OCI-LY3 (cell line): ENCODE measurements around the gene MUC13.
A peak's percentile ranks its signal among the peaks of the same experiment; 100 is the strongest.

Experiments
- H2AFZ ChIP-seq: fragments of 200-600, 300-600 bp; shearing (Covaris generic); 2 replicates; pipeline ENCODE4 v1.6.0; 2014; ENCODE audit warnings: antibody characterized with exemption, low read depth, low read length
- H3K27ac ChIP-seq: fragments of 200-600, 300-600 bp; sonication (generic); 2 replicates; pipeline ENCODE4 v1.5.1; 2014; ENCODE audit warnings: mild to moderate bottlenecking, low read length, moderate library complexity, mixed read lengths
- H3K27me3 ChIP-seq: fragments of 200-600, 300-600 bp; sonication (generic); 2 replicates; pipeline ENCODE4 v1.6.1; 2014; ENCODE audit warnings: low read depth, low read length, mixed read lengths
- H3K36me3 ChIP-seq: fragments of 200-600, 300-600 bp; sonication (generic); replicated peaks from 2 replicates; pipeline ENCODE3; 2014; ENCODE audit warnings: low read depth, low read length, mixed read lengths
- H3K4me1 ChIP-seq: fragments of 300-600, 200-600 bp; sonication (generic); 2 replicates; pipeline ENCODE4 v1.6.1; 2014; ENCODE audit warnings: low read length, mixed read lengths
- H3K4me2 ChIP-seq: fragments of 200-600, 300-600 bp; sonication (generic); 2 replicates; pipeline ENCODE4 v1.6.1; 2014; ENCODE audit warnings: low read length, mixed read lengths
- H3K4me3 ChIP-seq: fragments of 300-600, 200-600 bp; sonication (generic); 2 replicates; pipeline ENCODE4 v1.5.1; 2014; ENCODE audit warnings: antibody characterized with exemption, mild to moderate bottlenecking, low read length, moderate library complexity
- H3K79me2 ChIP-seq: fragments of 300-600, 200-600 bp; shearing (Covaris generic); 2 replicates; pipeline ENCODE4 v1.6.1; 2014; ENCODE audit warnings: mild to moderate bottlenecking, low read length, mixed read lengths
- H3K9ac ChIP-seq: fragments of 300-600, 200-600 bp; shearing (Covaris generic); 2 replicates; pipeline ENCODE4 v1.6.0; 2014; ENCODE audit warnings: mild to moderate bottlenecking, low read length, moderate library complexity
- H3K9me3 ChIP-seq: fragments of 200-600, 300-600 bp; shearing (Covaris generic); 2 replicates; pipeline ENCODE4 v1.6.1; 2014; ENCODE audit warnings: low read length, mixed read lengths; ENCODE audit not compliant: insufficient read depth
- H4K20me1 ChIP-seq: fragments of 200-600, 300-600 bp; sonication (generic); 2 replicates; pipeline ENCODE4 v1.6.1; 2016; ENCODE audit warnings: low read length, mixed read lengths; ENCODE audit not compliant: insufficient read depth
- CTCF ChIP-seq: fragments of 200-600, 300-600 bp; sonication (generic); IDR thresholded peaks from 2 replicates; pipeline ENCODE4 v1.5.1; 2014; ENCODE audit warnings: antibody characterized with exemption, low read length, low read depth
- EZH2phosphoT487 ChIP-seq: fragments of 200-600 bp; shearing (Covaris generic); IDR thresholded peaks from 2 replicates; pipeline ENCODE4 v1.6.1; 2018; ENCODE audit warnings: antibody characterized with exemption, mixed run types, low read depth

MUC13 gene

GRCh38 chr3:124935264-124935663 lies 713 bp upstream of the MUC13 start:
- no peaks in the 10 kb centered on the region for H3K79me2 ChIP-seq
- H3K4me2 ChIP-seq = peak overlapping the region; percentile 24
- H3K4me3 ChIP-seq = no peak overlapping the region
- H2AFZ ChIP-seq = no peak overlapping the region
- TF ChIP-seq CTCF = no peak
- TF ChIP-seq EZH2phosphoT487 = no peak
- H3K9me3 ChIP-seq = no peaks in the 10 kb centered on the region
- peaks cover 23% of the 10 kb centered on the region for H3K4me1 ChIP-seq
- H3K36me3 ChIP-seq = no peaks in the 10 kb centered on the region
- H3K27ac ChIP-seq = no peak overlapping the region
- H3K27me3 ChIP-seq = peaks cover 10% of the 10 kb centered on the region; the same call in 1 of the 2 replicates
- no peaks in the 10 kb centered on the region for H4K20me1 ChIP-seq
- no peak overlapping the region for H3K9ac ChIP-seq

- no peak overlapping the region for H3K27ac ChIP-seq
- no peaks in the 10 kb centered on the region for H3K9me3 ChIP-seq
- H3K36me3 ChIP-seq = no peaks in the 10 kb centered on the region
- H2AFZ ChIP-seq = no peak overlapping the region
- H3K4me3 ChIP-seq = no peak overlapping the region
- H3K27me3 ChIP-seq = peaks cover 16% of the 10 kb centered on the region
- no peaks in the 10 kb centered on the region for H4K20me1 ChIP-seq
- no peaks in the 10 kb centered on the region for H3K79me2 ChIP-seq
- TF ChIP-seq EZH2phosphoT487 (no peak), CTCF (peak; percentile 82)
- H3K4me2 ChIP-seq = peak overlapping the region; percentile 23
- H3K4me1 ChIP-seq = peaks cover 32% of the 10 kb centered on the region
- H3K9ac ChIP-seq = no peak overlapping the region
Observed at GRCh38 chr3:124928333-124929202, 6.0 kb downstream of the MUC13 start.

- no peaks in the 10 kb centered on the region for H3K36me3 ChIP-seq
- no peaks in the 10 kb centered on the region for H4K20me1 ChIP-seq
- H3K79me2 ChIP-seq = no peaks in the 10 kb centered on the region
- H3K4me3 ChIP-seq = no peak overlapping the region
- no peak for TF ChIP-seq EZH2phosphoT487
- TF ChIP-seq CTCF = no peak
- H3K4me2 ChIP-seq = peak overlapping the region; percentile 23
- peaks cover 16% of the 10 kb centered on the region for H3K27me3 ChIP-seq
- H2AFZ ChIP-seq = no peak overlapping the region
- H3K27ac ChIP-seq = no peak overlapping the region
- H3K9ac ChIP-seq = no peak overlapping the region
- no peaks in the 10 kb centered on the region for H3K9me3 ChIP-seq
- H3K4me1 ChIP-seq = peaks cover 29% of the 10 kb centered on the region
Observed at GRCh38 chr3:124927574-124928045, 6.9 kb downstream of the MUC13 start.

- TF ChIP-seq EZH2phosphoT487 (no peak), CTCF (no peak)
- H3K36me3 ChIP-seq = no peaks in the 10 kb centered on the region
- no peak overlapping the region for H3K4me3 ChIP-seq
- H4K20me1 ChIP-seq = no peaks in the 10 kb centered on the region
- H3K27ac ChIP-seq = no peak overlapping the region
- H3K27me3 ChIP-seq = peaks cover 16% of the 10 kb centered on the region
- peak overlapping the region; percentile 23 for H3K4me2 ChIP-seq
- peaks cover 26% of the 10 kb centered on the region for H3K4me1 ChIP-seq
- H3K79me2 ChIP-seq = no peaks in the 10 kb centered on the region
- no peak overlapping the region for H3K9ac ChIP-seq
- H2AFZ ChIP-seq = peak overlapping the region; percentile 70; the same call in 1 of the 2 replicates
- H3K9me3 ChIP-seq = no peaks in the 10 kb centered on the region
Observed at GRCh38 chr3:124926426-124927101, 8.0 kb downstream of the MUC13 start.
